Frontal cortex (tissue), 4 donors: Measurements from ENCODE around the gene CFAP77. TPM values are rescaled to one million over a fixed set of nuclear protein-coding genes. Genes with fewer than 3 reads are reported as not detected.

Experiments used
- DNase-seq, 2 donors: peaks; one replicate each; pipeline ENCODE4 v3.0.0; 2012; ENCODE audit warnings: low spot score in 2 of 2
- FAIRE-seq: peaks from 2 replicates; lab custom pipeline; 2012; peaks lifted over from hg19 to GRCh38; lab: Jason Lieb, UNC
- total RNA-seq: library from RNA; depleted of rRNA; stranded (reverse); fragments of >200 nt; gene quantifications from one replicate; pipeline ENCODE4 v1.2.3, GENCODE V29; 2014
- donor health status: control.
- donor health status: control.
- donor health status: control.

CFAP77 gene
- total RNA-seq, 1 donor from 2014 or later = not detected

DNA sequence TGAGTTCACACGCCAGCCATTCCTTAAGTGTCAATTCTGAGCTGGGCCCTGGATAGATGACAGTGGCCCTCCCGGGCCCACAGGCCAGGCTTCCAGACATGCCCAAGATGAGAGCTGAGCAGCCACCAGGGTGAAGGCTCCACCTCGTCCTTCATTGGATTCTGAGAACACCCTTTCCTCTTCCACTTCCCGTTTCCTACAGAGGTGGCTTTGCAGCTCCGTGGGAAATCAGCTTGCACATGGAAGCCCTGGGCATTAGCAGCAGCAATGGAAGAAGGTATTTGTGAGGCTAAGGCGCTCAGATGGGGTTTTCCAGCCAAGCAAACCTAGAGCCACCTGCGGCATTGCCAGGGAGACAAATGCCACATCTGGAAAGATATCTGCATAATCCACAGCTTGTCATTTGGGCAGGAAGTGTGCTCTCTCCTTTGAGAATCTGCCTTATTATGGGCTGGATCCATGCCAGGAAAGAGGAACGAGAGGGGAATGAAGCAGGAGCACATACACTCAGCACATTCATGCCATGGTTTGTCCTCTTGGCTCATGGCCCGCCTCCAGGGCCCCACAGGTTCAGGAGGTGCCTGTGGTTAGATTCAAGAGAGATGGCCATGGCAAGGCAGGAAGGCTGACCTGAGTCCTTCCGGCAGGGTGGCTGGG is 34.1 kb downstream of the CFAP77 start:
- FAIRE-seq = no peak
- DNase-seq = no peak

DNA sequence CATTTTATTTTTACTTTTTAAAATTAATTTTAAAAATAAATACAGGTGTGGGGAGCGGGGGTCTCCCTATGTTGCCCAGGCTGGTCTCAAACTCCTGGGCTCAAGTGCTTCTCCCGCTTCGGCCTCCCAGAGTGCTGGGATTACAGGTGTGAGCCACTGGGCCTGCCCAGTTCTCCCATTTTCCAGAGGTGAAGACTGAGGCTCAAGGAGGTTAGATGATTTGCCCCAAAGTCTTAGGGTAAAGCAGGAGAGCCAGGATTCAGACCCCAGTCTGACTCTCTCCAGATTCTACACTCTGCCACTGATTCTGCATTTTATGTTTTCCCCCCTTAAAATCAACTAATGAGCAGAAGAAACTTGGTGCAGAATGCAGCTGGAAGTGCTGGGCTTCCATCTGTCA is 36.9 kb downstream of the CFAP77 start:
- no peak for DNase-seq
- no peak for FAIRE-seq

DNA sequence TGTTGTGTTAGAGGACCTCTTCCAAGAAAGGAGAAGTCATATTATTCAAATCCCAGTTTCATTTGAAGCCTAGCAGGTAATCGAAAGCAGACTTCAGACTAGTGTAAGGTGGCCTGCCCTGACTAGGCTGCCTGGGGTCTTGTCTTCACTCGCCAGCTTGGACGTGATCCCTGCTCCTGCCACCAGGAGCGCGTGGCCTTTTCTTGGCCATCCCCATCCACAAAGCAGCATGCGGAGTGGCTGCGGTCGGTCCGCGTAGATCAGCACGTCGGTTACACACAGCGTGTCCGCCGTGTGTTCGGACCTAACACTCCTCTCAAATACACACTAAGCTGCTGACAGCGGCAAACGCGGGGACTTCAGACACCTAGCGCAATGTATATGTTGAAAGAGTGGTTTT is 37.3 kb downstream of the CFAP77 start:
- FAIRE-seq = no peak
- no peak for DNase-seq

DNA sequence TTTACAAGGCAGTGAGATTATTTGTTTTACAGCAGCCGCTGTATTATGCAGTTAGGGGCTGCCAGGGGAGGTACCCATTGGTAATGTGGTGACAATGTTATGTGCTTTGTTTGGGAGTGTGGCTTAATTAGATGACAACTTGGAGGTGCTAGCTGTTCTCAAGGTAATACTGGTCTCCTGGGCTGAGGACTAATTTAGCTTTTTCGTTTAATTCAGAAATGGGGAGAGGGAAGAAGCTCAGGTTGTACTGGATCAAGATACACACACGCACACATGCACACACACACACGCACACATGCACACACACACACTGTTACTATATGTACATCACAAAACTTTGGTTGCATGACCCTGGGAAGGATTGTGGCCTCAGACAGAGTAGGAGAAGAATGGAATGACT is 37.9 kb downstream of the CFAP77 start:
- FAIRE-seq = no peak
- DNase-seq = no peak

DNA sequence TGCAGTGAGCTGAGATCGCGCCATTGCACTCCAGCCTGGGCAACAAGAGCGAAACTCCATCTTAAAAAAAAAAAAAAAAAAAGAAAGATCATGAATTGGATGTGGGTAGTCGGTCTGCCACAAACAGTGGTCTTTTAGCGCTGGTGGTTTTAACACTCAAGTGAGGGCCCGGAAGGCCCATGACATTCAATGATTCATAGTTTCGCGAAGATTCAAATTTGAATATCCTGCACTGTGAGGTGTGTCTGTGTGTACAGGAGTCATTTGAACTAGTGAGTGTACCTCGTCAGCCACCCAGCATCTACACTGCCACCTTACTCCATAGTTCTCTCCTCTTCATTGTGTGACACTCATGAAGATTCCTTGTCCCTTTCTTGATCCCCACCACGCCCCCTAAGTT is 41.3 kb downstream of the CFAP77 start:
- DNase-seq = no peak
- FAIRE-seq = no peak

DNA sequence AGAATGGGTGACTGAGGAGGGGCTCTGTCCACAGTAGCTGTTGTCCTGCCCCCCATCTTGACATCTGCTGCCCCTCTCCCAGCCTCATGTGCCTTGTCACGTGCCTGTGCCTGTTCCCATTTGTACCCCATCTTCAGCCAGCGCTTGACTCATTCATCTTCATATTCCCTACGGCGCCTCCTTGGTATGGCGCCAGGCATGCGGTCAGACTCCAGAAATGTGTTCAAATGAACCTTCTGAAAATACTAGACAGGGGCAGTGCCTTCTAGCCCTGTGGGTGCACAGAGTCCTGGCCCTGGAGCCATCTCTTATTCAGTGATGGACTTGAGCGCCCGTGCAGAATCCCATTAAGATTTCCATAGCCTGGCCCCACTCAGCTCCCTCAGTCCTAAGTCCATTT is 46.2 kb downstream of the CFAP77 start:
- DNase-seq = no peak
- FAIRE-seq = no peak

DNA sequence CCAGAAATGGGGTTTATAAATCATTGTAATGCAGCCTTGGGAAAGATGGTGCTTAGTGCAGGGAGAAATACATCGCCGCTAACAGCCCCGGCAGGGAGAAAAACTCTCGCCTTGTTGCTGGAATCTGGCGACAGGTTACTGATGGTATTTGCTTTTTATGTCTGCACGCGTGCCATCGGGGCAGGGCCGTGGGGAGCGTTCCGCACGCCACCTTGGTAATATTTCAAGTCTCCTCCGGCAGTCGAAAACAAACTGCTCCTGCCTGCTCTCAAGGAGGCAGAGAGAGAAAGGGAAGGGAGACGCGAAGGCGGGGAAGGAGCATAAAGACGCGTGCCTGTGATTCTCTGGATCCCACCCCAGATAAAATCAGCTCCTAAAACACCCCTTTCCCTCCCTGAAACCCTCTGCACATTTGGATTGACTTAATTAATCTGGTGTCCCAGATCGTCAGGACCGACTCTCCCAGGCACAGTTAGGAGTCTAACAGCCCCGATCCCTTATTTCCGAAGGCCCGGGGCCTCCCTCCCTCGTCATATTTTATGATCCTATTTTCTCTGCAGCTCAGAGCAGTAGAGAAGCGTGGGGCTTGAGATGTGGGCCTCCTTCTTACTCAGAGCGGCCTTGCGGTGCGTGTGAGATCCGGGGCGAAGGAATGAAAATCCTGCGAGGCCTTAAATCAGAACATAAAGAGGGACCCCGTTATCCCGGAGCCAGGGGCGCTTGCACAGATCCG is 47.7 kb downstream of the CFAP77 start:
- DNase-seq = no peak
- no peak for FAIRE-seq

DNA sequence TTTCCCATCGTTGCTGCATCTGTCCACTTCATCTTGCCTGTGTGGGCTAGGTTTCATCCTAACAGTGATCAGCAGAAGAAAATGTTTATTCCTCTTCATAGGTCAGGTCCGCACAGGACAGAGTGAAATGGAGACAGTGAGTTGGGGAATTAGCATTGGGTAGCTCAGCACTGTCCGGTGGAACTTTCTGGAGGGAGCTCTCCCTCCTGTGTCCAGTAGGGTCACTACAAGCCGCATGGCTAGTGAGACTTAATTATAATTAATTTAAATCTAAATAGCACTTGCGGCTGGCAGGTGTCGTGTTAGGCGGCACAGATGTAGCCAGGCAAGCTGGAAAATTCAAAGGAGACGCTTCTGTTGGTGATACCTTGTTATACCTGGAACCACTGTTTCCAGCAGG is 48.4 kb downstream of the CFAP77 start:
- DNase-seq (no peak), FAIRE-seq (no peak)

DNA sequence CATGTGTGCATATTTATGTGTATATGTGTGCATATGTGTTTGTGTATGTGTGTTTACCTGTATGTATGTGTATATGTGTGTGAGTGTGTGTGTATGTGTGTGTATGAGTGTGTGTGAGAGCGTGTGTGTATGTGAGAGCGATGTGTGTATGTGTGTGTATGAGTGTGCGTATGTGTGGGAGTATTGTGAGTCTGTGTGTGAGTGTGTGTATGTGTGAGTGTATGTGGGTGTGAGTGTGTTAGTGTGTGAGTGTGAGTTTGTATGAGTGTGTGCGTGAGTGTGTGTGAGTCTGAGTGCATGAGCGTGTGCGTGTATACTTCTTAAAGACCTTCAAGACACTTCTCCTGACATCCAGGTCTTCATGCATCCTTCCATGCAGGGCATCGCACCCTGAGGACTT is 49.6 kb downstream of the CFAP77 start:
- DNase-seq (no peak), FAIRE-seq (no peak)

DNA sequence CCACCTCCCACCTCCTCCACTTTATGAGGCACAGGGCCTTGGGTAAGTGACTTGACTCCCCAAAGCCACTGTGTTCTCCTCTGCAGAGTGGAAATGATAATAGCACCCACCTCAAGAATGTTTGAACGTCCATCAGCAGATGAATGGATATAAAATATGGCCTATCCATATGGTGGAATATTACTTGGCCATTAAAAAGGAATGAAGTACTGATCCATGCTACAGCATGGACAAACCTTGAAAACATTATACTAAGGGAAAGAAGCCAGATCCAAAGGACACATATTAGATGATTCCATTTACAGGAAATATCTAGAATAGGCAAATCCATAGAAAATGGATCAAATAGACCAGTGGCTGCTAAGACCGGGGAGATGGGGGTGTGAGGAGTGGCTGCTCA is 50.2 kb downstream of the CFAP77 start:
- DNase-seq (no peak), FAIRE-seq (no peak)

DNA sequence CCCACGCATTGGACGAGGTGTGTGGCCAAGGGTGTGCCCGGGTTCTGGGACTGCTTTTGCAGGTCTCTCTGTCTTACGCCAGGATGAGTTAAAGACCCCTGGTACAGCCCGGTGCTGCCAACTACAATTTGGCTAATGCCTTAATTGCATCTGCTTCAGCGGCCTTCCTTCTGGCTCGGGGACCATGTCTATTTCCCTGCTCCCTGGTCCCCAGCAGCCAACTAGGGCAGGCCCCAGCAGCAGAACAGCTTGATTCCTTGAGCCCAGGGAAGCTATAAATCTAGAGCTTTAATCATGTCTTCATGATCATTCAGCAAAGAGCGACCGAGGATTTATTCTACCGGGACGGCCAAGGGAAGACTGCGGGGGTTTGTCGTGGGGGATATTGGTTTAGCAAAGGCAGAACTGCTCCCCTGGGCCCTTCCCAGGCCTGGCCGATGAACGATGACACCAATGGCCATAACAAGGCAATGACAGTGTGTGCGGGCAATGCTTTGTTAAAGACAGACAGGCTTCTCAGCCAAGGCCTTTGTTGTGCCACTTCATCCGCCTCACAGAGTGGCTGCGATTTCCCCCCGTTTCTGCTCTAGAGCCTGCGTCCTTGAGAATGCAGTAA is 51.4 kb downstream of the CFAP77 start:
- DNase-seq = no peak
- FAIRE-seq = no peak

DNA sequence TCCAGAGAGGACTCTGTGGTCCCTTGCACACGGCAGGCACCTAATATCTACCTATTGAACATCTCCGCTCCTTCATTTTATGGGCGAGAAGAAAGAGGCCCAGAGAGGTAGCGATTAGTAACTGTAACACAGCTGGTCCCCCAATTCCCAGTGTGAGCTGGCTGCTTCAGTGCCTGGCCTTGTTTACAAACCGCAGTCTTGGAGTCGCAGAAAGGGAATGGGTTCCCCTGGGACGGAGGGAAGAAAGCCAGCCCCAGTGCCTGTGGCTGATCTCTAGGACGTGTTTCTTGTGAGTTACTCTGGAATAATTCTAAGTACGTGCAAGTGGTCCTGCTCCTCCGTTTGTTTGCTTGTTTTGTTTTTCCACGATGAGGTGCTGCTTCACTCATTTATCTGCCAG is 52.0 kb downstream of the CFAP77 start:
- FAIRE-seq (no peak), DNase-seq (no peak)

DNA sequence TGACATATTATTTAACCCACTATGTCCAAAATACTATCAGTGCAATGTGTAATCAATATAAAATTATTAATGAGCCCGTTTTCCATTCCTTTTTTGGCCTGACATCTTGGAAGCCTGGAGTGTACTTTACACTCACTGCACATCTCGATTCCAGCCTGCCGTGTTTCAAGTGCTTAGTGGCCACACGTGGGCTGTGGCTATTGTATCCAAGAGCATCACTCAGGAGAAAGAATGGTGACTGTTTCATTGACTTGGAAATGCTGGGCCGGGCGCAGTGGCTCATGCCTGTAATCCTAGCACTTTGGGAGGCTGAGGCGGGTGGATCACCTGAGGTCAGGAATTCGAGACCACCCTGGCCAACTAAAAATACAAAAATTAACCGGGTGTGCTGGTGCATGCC is 54.5 kb downstream of the CFAP77 start:
- no peak for DNase-seq
- no peak for FAIRE-seq

DNA sequence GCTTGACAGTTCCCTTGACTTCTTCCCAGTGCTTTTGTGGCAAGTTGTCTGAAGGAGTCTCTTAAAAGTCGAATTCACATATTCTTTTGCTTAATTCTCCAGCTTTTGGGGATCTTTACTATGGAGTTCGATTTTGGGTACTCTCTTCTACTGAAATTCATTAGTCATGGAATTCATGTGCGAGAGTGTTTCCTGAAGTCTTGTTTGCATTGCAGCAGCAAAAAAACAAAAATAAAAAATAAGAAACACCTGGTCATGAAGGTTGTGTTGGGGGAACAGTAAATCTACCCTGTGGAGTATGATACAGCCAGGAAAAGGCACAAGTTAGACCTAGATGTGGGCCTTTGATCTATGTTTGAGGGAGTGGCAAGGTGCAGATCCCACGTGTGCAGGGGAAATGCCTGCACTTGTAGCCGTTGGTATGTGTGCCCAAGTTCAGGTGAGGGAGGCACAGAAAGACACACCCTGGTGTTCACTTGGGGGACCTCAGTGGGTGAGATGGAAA is 55.2 kb downstream of the CFAP77 start:
- FAIRE-seq (no peak), DNase-seq (no peak)

DNA sequence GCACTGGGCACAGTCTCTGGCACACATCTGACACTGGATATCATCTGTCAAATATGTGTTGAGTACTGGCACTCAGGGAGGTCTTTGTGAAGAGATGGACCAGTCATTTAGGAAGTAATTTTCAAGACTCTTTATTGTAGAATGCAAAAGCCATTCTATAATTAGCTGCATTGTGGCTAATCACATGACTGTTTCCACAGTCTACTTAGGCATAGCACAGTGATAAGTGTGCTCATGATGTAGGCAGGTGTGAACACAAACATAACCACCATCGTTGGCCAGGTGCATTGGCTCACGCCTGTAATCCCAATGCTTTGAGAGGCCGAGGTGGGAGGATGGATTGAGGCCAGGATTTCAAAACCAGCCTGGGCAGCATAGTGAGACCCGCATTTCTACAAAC is 62.2 kb downstream of the CFAP77 start:
- FAIRE-seq = no peak

DNA sequence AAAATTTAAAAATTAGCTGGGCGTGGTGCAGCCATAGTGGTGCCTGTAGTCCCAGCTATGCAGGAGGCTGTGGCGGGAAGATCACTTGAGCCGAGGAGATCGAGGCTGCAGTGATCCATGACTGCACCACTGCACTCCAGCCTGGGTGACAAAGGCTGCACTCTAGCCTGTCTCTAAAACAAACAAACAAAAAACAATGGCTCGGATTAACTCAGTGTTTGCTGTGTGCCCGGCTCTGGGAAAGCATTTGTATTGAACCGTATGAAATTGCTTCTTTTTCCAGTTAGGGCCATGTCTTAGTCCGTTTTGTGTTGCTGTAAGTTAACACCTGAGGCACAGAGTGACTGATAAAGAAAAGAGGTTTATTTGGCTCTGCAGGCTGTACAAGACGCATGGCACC is 62.6 kb downstream of the CFAP77 start:
- FAIRE-seq (no peak), DNase-seq (no peak)

More for the DNA sequence above, 62.2 kb downstream of the CFAP77 start:
- DNase-seq = no peak

DNA sequence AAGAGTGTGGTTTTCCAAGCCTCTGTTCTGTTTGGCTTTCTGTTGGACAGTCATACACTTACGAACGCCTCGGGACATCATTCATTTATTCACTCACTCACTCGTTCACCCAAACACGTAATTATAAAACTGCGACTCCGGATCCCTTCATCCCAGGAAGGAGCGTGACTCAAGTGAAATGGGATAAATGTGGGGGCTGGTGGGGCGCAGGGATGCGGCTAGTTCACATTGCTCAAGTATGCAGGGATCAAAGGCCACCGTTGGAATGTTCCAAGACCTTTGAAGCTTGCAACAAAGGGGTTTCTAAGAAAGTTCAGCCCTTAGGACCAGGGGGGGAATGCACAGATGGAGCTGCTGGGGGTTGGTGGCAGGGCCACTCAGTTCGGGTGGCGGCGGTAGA is 64.2 kb downstream of the CFAP77 start:
- FAIRE-seq (no peak), DNase-seq (no peak)

DNA sequence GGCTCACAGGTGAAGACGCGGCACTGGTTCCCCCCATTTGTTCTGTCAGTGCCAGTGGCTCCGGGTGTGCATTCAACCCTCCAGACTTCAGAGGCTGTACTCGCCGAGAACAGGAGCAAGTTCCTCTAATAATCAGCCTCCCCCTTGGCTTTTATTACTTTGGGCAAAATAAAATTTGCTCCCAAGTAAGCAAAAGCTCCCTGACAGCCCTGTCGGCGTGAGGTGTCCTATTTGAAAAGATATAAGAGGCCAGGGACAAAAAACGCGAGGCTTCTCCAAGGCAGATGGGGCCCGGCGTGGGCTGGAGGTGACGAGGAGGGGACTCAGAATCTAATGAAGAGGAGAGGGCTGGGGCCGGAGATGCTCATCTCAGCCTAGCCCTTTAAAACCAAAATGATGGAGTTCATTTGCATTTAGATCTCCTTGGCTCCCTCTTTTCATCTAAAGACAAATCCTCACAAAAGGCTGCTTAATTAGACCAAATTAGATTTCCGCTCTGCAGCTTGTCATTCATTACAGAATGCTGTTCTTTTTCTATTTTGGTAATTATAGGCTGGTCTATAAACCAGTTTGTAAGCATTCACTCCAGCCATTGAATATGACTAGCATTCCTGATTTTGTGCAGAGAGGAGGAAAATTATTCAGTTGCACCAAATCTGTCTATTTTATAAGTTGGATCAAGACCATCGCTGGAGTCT is 68.5 kb downstream of the CFAP77 start:
- FAIRE-seq (no peak), DNase-seq (no peak)

DNA sequence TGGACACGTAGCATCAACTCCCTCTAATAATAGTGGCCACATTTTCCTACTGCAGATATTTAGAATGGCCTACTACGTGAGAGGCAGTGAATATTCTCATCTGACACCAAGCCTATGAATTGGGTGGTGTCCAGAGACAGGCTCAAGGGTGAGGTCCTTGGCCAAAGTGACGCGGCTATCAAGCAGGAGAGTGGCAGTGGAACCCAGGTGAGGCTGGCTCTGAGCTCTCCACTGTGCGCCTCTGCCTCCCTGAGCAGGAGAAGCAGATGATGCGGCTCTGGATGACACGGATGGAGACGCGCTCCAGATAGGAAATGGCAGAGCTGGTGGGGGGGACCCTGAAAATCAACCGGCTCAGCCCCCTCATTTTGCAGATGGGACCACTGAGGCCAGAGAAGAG is 69.7 kb downstream of the CFAP77 start:
- FAIRE-seq = no peak
- DNase-seq = no peak

DNA sequence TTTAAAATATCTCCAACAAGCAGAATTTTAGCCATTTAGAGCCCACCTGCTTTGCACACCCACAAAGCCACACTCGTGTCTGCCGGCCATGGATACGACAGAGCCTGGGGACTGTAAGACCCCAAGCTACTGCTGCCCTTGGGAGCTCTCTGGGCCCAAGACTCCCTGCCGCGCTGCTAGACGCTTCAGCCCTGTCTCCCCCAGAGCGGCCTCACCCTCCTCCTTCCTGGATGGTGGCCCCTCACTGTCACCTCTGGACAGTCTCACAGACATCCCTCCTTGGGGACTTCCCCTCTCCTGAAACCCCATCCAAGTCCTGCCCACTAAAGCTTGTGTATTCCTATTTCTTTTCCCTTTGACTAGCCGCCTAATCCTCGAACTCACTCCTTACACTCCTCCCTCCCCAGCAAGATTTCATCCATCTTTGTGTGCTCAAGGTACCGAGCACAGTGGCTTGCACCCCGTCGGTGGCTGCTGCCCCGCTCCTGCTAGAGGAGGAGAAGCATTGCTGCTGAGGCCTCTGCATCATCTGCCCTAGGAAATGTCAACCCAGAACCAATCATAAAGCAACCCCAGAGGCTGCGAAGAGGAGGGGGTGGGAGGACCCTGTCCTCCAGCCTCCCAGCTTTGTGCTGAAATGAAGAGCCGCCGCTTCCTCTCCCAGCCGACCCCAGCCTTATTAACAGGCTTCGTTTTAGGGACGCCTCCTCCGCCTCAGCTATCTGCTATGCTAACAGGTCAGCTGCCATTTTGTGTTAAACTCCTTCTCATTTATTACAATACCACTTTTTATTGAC is 71.2 kb downstream of the CFAP77 start:
- DNase-seq (no peak), FAIRE-seq (no peak)
